ENCODE results near the gene TBC1D22A.
"Not testable (repeated sequence)": the region's sequence is repeated elsewhere in the genome, so short reads cannot be mapped to it uniquely, and the experiment has no call there.

Gene TBC1D22A

GRCh38 chr22:46779651-46780050 lies 17.2 kb downstream of the TBC1D22A start:
- no peaks in the 10 kb centered on the region for H4K20me1 ChIP-seq (ENCODE audit: insufficient read depth, low read length)

GRCh38 chr22:46780453-46780852 lies 18.0 kb downstream of the TBC1D22A start:
- 0 out of 2 replicates have a peak overlapping the region, but pooled peaks have one; percentile 19 for H3K9ac ChIP-seq (ENCODE audit: low read length)
- no peaks in the 10 kb centered on the region for H4K20me1 ChIP-seq (ENCODE audit: insufficient read depth, low read length)
- H3K9me3 ChIP-seq (ENCODE audit: low read length), result no peaks in the 10 kb centered on the region
- no peak overlapping the region for H3K4me3 ChIP-seq (ENCODE audit: low read depth, low read length, poor library complexity, severe bottlenecking)
- H3K36me3 ChIP-seq (ENCODE audit: insufficient read depth, low read length), result peaks cover 25% of the 10 kb centered on the region
- peak overlapping the region; percentile 23 for H3K27ac ChIP-seq (ENCODE audit: low read depth, low read length, poor library complexity, severe bottlenecking)
- TF ChIP-seq EZH2 (IDR thresholded peaks at IDR 0.05; ENCODE audit: borderline replicate concordance, low read length) (no peak), CTCF (IDR thresholded peaks at IDR 0.05; ENCODE audit: low read length) (no peak)
- H3K9me2 ChIP-seq (ENCODE audit: low read depth, low read length), result no peaks in the 10 kb centered on the region
- no peak overlapping the region for H2AFZ ChIP-seq (ENCODE audit: low read length)
- no peaks in the 10 kb centered on the region for H3K27me3 ChIP-seq (ENCODE audit: insufficient read depth, low read length)
- peaks cover 57% of the 10 kb centered on the region for H3K4me1 ChIP-seq (ENCODE audit: insufficient read depth, low read length, severe bottlenecking)
- no peaks in the 10 kb centered on the region for H3F3A ChIP-seq (ENCODE audit: insufficient read depth, low read length)
- peaks cover 80% of the 10 kb centered on the region for H3K79me2 ChIP-seq (ENCODE audit: insufficient read depth, low read length)
- peak overlapping the region; percentile 21; the same call in 1 of the 2 replicates for H3K4me2 ChIP-seq (ENCODE audit: low read length)

More at GRCh38 chr22:46779651-46780050, 17.2 kb downstream of the TBC1D22A start:
- Histone ChIP-seq H3K36me3 (ENCODE audit: insufficient read depth, low read length) (peaks cover 17% of the 10 kb centered on the region), H3K4me1 (ENCODE audit: insufficient read depth, low read length, severe bottlenecking) (peaks cover 65% of the 10 kb centered on the region), H2AFZ (ENCODE audit: low read length) (no peak overlapping the region), H3K27ac (ENCODE audit: low read depth, low read length, poor library complexity, severe bottlenecking) (no peak overlapping the region), H3K79me2 (ENCODE audit: insufficient read depth, low read length) (peaks cover 72% of the 10 kb centered on the region), H3K27me3 (ENCODE audit: insufficient read depth, low read length) (no peaks in the 10 kb centered on the region), H3K9me2 (ENCODE audit: low read depth, low read length) (no peaks in the 10 kb centered on the region), H3K4me2 (ENCODE audit: low read length) (no peak overlapping the region; the same call in 1 of the 2 replicates), H3K9me3 (ENCODE audit: low read length) (no peaks in the 10 kb centered on the region), H3F3A (ENCODE audit: insufficient read depth, low read length) (no peaks in the 10 kb centered on the region), H3K4me3 (ENCODE audit: low read depth, low read length, poor library complexity, severe bottlenecking) (no peak overlapping the region), H3K9ac (ENCODE audit: low read length) (no peak overlapping the region)
- TF ChIP-seq CTCF (IDR thresholded peaks at IDR 0.05; ENCODE audit: low read length) (no peak), EZH2 (IDR thresholded peaks at IDR 0.05; ENCODE audit: borderline replicate concordance, low read length) (no peak)

GRCh38 chr22:46781291-46781690 lies 18.8 kb downstream of the TBC1D22A start:
- H4K20me1 ChIP-seq (ENCODE audit: insufficient read depth, low read length), result no peaks in the 10 kb centered on the region
- H3F3A ChIP-seq (ENCODE audit: insufficient read depth, low read length), result no peaks in the 10 kb centered on the region
- peaks cover 83% of the 10 kb centered on the region for H3K79me2 ChIP-seq (ENCODE audit: insufficient read depth, low read length)
- H2AFZ ChIP-seq (ENCODE audit: low read length), result no peak overlapping the region
- H3K27ac ChIP-seq (ENCODE audit: low read depth, low read length, poor library complexity, severe bottlenecking), result no peak overlapping the region
- H3K4me3 ChIP-seq (ENCODE audit: low read depth, low read length, poor library complexity, severe bottlenecking), result no peak overlapping the region
- no peak overlapping the region for H3K9ac ChIP-seq (ENCODE audit: low read length)
- TF ChIP-seq EZH2 (IDR thresholded peaks at IDR 0.05; ENCODE audit: borderline replicate concordance, low read length) (no peak), CTCF (IDR thresholded peaks at IDR 0.05; ENCODE audit: low read length) (no peak)
- H3K4me1 ChIP-seq (ENCODE audit: insufficient read depth, low read length, severe bottlenecking), result peaks cover 49% of the 10 kb centered on the region
- H3K36me3 ChIP-seq (ENCODE audit: insufficient read depth, low read length), result peaks cover 33% of the 10 kb centered on the region
- H3K27me3 ChIP-seq (ENCODE audit: insufficient read depth, low read length), result no peaks in the 10 kb centered on the region
- H3K9me2 ChIP-seq (ENCODE audit: low read depth, low read length), result no peaks in the 10 kb centered on the region
- no peak overlapping the region for H3K4me2 ChIP-seq (ENCODE audit: low read length)
- H3K9me3 ChIP-seq (ENCODE audit: low read length), result 0 out of 2 replicates have a peak, but pooled peaks cover under 1% of the 10 kb centered on the region

GRCh38 chr22:46782200-46782599 lies 19.8 kb downstream of the TBC1D22A start:
- H3K4me3 ChIP-seq (ENCODE audit: low read depth, low read length, poor library complexity, severe bottlenecking); H3K27me3 ChIP-seq (ENCODE audit: insufficient read depth, low read length); H3K9me3 ChIP-seq (ENCODE audit: low read length); H3K4me2 ChIP-seq (ENCODE audit: low read length); H3K9me2 ChIP-seq (ENCODE audit: low read depth, low read length); H3K27ac ChIP-seq (ENCODE audit: low read depth, low read length, poor library complexity, severe bottlenecking); H3F3A ChIP-seq (ENCODE audit: insufficient read depth, low read length); H4K20me1 ChIP-seq (ENCODE audit: insufficient read depth, low read length); H2AFZ ChIP-seq (ENCODE audit: low read length); H3K9ac ChIP-seq (ENCODE audit: low read length): not testable (repeated sequence)
- peaks cover 40% of the 10 kb centered on the region for H3K4me1 ChIP-seq (ENCODE audit: insufficient read depth, low read length, severe bottlenecking)
- H3K36me3 ChIP-seq (ENCODE audit: insufficient read depth, low read length), result peaks cover 40% of the 10 kb centered on the region
- peaks cover 84% of the 10 kb centered on the region for H3K79me2 ChIP-seq (ENCODE audit: insufficient read depth, low read length)
